ENCODE data around the gene ARIH2. TPM values are rescaled to one million over a fixed set of nuclear protein-coding genes. Genes with fewer than 3 reads are reported as not detected.

Gene ARIH2
- total and polyA plus RNA-seq, 2 experiments from 2014 or later = 76.4 to 118 TPM

DNA sequence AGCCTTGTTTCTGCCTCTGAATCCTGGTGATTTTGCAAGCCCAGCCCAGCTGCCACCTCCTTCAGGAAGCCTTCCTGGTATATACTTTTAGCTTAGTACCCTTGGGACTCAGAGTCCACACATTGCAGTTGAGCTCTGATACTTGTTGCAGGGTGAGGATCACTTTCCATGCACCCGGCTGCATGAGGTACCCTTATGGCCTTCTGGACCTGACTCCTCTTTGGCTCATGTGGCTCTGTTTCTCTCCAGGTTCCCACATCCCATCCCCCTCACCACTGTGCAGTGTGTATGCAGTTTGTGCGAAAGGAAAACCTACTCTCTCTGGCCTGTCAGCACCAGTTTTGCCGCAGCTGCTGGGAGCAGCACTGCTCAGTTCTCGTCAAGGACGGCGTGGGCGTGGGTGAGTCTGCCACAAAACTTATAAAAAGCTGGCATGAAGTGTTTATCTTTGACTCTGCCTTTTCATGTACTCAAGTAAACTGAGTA, 48.3 kb downstream of the ARIH2 start:
- TF ChIP-seq, protein P1, sequence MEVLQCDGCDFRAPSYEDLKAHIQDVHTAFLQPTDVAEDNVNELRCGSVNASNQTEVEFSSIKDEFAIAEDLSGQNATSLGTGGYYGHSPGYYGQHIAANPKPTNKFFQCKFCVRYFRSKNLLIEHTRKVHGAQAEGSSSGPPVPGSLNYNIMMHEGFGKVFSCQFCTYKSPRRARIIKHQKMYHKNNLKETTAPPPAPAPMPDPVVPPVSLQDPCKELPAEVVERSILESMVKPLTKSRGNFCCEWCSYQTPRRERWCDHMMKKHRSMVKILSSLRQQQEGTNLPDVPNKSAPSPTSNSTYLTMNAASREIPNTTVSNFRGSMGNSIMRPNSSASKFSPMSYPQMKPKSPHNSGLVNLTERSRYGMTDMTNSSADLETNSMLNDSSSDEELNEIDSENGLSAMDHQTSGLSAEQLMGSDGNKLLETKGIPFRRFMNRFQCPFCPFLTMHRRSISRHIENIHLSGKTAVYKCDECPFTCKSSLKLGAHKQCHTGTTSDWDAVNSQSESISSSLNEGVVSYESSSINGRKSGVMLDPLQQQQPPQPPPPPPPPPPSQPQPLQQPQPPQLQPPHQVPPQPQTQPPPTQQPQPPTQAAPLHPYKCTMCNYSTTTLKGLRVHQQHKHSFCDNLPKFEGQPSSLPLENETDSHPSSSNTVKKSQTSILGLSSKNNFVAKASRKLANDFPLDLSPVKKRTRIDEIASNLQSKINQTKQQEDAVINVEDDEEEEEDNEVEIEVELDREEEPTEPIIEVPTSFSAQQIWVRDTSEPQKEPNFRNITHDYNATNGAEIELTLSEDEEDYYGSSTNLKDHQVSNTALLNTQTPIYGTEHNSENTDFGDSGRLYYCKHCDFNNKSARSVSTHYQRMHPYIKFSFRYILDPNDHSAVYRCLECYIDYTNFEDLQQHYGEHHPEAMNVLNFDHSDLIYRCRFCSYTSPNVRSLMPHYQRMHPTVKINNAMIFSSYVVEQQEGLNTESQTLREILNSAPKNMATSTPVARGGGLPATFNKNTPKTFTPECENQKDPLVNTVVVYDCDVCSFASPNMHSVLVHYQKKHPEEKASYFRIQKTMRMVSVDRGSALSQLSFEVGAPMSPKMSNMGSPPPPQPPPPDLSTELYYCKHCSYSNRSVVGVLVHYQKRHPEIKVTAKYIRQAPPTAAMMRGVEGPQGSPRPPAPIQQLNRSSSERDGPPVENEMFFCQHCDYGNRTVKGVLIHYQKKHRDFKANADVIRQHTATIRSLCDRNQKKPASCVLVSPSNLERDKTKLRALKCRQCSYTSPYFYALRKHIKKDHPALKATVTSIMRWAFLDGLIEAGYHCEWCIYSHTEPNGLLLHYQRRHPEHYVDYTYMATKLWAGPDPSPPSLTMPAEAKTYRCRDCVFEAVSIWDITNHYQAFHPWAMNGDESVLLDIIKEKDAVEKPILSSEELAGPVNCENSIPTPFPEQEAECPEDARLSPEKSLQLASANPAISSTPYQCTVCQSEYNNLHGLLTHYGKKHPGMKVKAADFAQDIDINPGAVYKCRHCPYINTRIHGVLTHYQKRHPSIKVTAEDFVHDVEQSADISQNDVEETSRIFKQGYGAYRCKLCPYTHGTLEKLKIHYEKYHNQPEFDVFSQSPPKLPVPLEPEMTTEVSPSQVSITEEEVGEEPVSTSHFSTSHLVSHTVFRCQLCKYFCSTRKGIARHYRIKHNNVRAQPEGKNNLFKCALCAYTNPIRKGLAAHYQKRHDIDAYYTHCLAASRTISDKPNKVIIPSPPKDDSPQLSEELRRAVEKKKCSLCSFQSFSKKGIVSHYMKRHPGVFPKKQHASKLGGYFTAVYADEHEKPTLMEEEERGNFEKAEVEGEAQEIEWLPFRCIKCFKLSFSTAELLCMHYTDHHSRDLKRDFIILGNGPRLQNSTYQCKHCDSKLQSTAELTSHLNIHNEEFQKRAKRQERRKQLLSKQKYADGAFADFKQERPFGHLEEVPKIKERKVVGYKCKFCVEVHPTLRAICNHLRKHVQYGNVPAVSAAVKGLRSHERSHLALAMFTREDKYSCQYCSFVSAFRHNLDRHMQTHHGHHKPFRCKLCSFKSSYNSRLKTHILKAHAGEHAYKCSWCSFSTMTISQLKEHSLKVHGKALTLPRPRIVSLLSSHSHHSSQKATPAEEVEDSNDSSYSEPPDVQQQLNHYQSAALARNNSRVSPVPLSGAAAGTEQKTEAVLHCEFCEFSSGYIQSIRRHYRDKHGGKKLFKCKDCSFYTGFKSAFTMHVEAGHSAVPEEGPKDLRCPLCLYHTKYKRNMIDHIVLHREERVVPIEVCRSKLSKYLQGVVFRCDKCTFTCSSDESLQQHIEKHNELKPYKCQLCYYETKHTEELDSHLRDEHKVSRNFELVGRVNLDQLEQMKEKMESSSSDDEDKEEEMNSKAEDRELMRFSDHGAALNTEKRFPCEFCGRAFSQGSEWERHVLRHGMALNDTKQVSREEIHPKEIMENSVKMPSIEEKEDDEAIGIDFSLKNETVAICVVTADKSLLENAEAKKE (CRISPR knock-in tag; IDR thresholded peaks at IDR 0.05) = no peak
- TF ChIP-seq JUNB (IDR thresholded peaks at IDR 0.05; ENCODE audit: unreplicated experiment) (no peak), ZNF331 (CRISPR knock-in tag; IDR thresholded peaks at IDR 0.05; ENCODE audit: low read depth) (no peak), POLR2AphosphoS5 (IDR thresholded peaks at IDR 0.05; ENCODE audit: low read depth) (no peak), ZNF114 (CRISPR knock-in tag; IDR thresholded peaks at IDR 0.05) (no peak), NANOG (IDR thresholded peaks at IDR 0.05; ENCODE audit: borderline replicate concordance) (no peak)
- TF ChIP-seq, protein P2, sequence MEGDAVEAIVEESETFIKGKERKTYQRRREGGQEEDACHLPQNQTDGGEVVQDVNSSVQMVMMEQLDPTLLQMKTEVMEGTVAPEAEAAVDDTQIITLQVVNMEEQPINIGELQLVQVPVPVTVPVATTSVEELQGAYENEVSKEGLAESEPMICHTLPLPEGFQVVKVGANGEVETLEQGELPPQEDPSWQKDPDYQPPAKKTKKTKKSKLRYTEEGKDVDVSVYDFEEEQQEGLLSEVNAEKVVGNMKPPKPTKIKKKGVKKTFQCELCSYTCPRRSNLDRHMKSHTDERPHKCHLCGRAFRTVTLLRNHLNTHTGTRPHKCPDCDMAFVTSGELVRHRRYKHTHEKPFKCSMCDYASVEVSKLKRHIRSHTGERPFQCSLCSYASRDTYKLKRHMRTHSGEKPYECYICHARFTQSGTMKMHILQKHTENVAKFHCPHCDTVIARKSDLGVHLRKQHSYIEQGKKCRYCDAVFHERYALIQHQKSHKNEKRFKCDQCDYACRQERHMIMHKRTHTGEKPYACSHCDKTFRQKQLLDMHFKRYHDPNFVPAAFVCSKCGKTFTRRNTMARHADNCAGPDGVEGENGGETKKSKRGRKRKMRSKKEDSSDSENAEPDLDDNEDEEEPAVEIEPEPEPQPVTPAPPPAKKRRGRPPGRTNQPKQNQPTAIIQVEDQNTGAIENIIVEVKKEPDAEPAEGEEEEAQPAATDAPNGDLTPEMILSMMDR (conservative IDR thresholded peaks at IDR 0.05; ENCODE audit: low read depth in 2 of 2) = no peak
- TF ChIP-seq, protein P3, sequence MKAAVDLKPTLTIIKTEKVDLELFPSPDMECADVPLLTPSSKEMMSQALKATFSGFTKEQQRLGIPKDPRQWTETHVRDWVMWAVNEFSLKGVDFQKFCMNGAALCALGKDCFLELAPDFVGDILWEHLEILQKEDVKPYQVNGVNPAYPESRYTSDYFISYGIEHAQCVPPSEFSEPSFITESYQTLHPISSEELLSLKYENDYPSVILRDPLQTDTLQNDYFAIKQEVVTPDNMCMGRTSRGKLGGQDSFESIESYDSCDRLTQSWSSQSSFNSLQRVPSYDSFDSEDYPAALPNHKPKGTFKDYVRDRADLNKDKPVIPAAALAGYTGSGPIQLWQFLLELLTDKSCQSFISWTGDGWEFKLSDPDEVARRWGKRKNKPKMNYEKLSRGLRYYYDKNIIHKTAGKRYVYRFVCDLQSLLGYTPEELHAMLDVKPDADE (IDR thresholded peaks at IDR 0.05) = no peak
- Histone ChIP-seq H3K36me3 (ENCODE audit: insufficient read depth) (peaks cover 54% of the 10 kb centered on the region), H3K79me2 (replicated peaks; ENCODE audit: insufficient read depth) (peaks cover 13% of the 10 kb centered on the region; the same call in 1 of the 2 replicates), H2AFZ (no peak overlapping the region), H3K4me3 (no peak overlapping the region), H3K9me2 (ENCODE audit: insufficient read depth) (no peaks in the 10 kb centered on the region), H3K27me3 (ENCODE audit: insufficient read depth) (no peaks in the 10 kb centered on the region), H3K27ac (ENCODE audit: low read depth) (peak overlapping the region; percentile 50; the same call in 1 of the 2 replicates), H4K20me1 (replicated peaks; ENCODE audit: insufficient read depth) (no peaks in the 10 kb centered on the region), H3K4me2 (no peak overlapping the region), H3K4me1 (ENCODE audit: insufficient read depth) (peaks cover 26% of the 10 kb centered on the region), H3F3A (replicated peaks; ENCODE audit: low read depth) (0 out of 2 replicates have a peak, but pooled peaks cover 1% of the 10 kb centered on the region)
- ATAC-seq (no peak), DNase-seq (ENCODE audit: low spot score) (no peak)
- Mint-ChIP-seq H3K9me3 (no peaks in the 10 kb centered on the region), H3K27ac (no peak overlapping the region; the same call in 1 of the 2 replicates), H3K4me3 (no peak overlapping the region), H3K4me1 (peaks cover 18% of the 10 kb centered on the region), H3K36me3 (ENCODE audit: low read depth) (peaks cover 65% of the 10 kb centered on the region), H3K27me3 (ENCODE audit: insufficient read depth, low read depth, poor library complexity) (peaks cover 2% of the 10 kb centered on the region)
